H9 (cell line): Measurements from ENCODE around the gene FAM221B. TPM values are rescaled to one million over a fixed set of nuclear protein-coding genes. Genes with fewer than 3 reads are reported as not detected.

Experiments
- DNase-seq: peaks from one replicate; pipeline ENCODE4 v3.0.0-alpha.2; 2017
- H2AFZ ChIP-seq: one replicate; pipeline ENCODE4 v1.6.1; 2013; ENCODE audit warnings: mild to moderate bottlenecking, low read length, control low read depth, moderate library complexity
- H2AK5ac ChIP-seq: 2 replicates; pipeline ENCODE4 v1.6.1; 2013; ENCODE audit warnings: low read length, control low read depth, mixed read lengths; ENCODE audit not compliant: insufficient read length
- H2BK120ac ChIP-seq: one replicate; pipeline ENCODE4 v1.6.1; 2013; ENCODE audit warnings: low read depth, mild to moderate bottlenecking, low read length, control low read depth, inconsistent platforms; ENCODE audit not compliant: poor library complexity, severe bottlenecking
- H2BK12ac ChIP-seq: 2 replicates; pipeline ENCODE4 v1.6.1; 2013; ENCODE audit warnings: low read length, control low read depth, mixed read lengths, low read depth; ENCODE audit not compliant: insufficient read length
- H2BK15ac ChIP-seq: 2 replicates; pipeline ENCODE4 v1.6.1; 2013; ENCODE audit warnings: low read depth, low read length, control low read depth
- H2BK20ac ChIP-seq: one replicate; pipeline ENCODE4 v1.6.1; 2013; ENCODE audit warnings: low read depth, mild to moderate bottlenecking, low read length, control low read depth, inconsistent platforms; ENCODE audit not compliant: poor library complexity, severe bottlenecking
- H2BK5ac ChIP-seq: 2 replicates; pipeline ENCODE4 v1.6.1; 2013; ENCODE audit warnings: low read length, control low read depth, mixed read lengths; ENCODE audit not compliant: insufficient read length
- H3K14ac ChIP-seq: 2 replicates; pipeline ENCODE4 v1.6.1; 2013; ENCODE audit warnings: low read length, control low read depth; ENCODE audit not compliant: insufficient read depth
- H3K18ac ChIP-seq: 2 replicates; pipeline ENCODE4 v1.6.1; 2013; ENCODE audit warnings: low read depth, mild to moderate bottlenecking, mixed read lengths, low read length, control low read depth; ENCODE audit not compliant: insufficient read length
- H3K23ac ChIP-seq: 2 replicates; pipeline ENCODE4 v1.6.1; 2013; ENCODE audit warnings: low read length, control low read depth, mixed read lengths, low read depth; ENCODE audit not compliant: insufficient read length
- H3K23me2 ChIP-seq: 2 replicates; pipeline ENCODE4 v1.6.1; 2013; ENCODE audit warnings: low read depth, mild to moderate bottlenecking, mixed read lengths, low read length, control low read depth; ENCODE audit not compliant: insufficient read length, poor library complexity, severe bottlenecking
- H3K27ac ChIP-seq: 2 replicates; pipeline ENCODE4 v1.5.1; 2013; ENCODE audit warnings: low read length, control low read depth, mixed read lengths, low read depth; ENCODE audit not compliant: insufficient read length
- H3K27me3 ChIP-seq: 2 replicates; pipeline ENCODE4 v1.6.1; 2013; ENCODE audit warnings: low read length, control low read depth, inconsistent platforms; ENCODE audit not compliant: insufficient read depth
- H3K4ac ChIP-seq: 2 replicates; pipeline ENCODE4 v1.6.1; 2013; ENCODE audit warnings: low read depth, mild to moderate bottlenecking, control low read depth, inconsistent platforms, low read length, moderate library complexity
- H3K4me1 ChIP-seq: 2 replicates; pipeline ENCODE4 v1.6.1; 2013; ENCODE audit warnings: low read length, control low read depth, inconsistent platforms; ENCODE audit not compliant: insufficient read depth
- H3K4me2 ChIP-seq: 2 replicates; pipeline ENCODE4 v1.6.1; 2013; ENCODE audit warnings: low read length, control low read depth, mixed read lengths; ENCODE audit not compliant: insufficient read length, insufficient read depth
- H3K56ac ChIP-seq: 2 replicates; pipeline ENCODE4 v1.6.1; 2013; ENCODE audit warnings: low read depth, mild to moderate bottlenecking, mixed read lengths, low read length, control low read depth; ENCODE audit not compliant: insufficient read length
- H3K79me1 ChIP-seq: 2 replicates; pipeline ENCODE4 v1.6.1; 2013; ENCODE audit warnings: low read depth, mild to moderate bottlenecking, moderate library complexity, low read length, control low read depth, inconsistent platforms; ENCODE audit not compliant: insufficient read depth, poor library complexity, severe bottlenecking
- H3K79me2 ChIP-seq: 2 replicates; pipeline ENCODE4 v1.6.1; 2013; ENCODE audit warnings: low read length, control low read depth, inconsistent platforms; ENCODE audit not compliant: insufficient read depth
- H3K9ac ChIP-seq: 2 replicates; pipeline ENCODE4 v1.6.1; 2013; ENCODE audit warnings: low read length, control low read depth, mixed read lengths; ENCODE audit not compliant: insufficient read length; ENCODE audit errors: extremely low read depth
- H3K9me3 ChIP-seq: one replicate; pipeline ENCODE4 v1.6.1; 2013; ENCODE audit warnings: low read depth, low read length, inconsistent platforms; ENCODE audit not compliant: control insufficient read depth
- H3T11ph ChIP-seq: one replicate; pipeline ENCODE4 v1.6.1; 2013; ENCODE audit warnings: mild to moderate bottlenecking, low read length, control low read depth, inconsistent platforms
- H4K20me1 ChIP-seq: one replicate; pipeline ENCODE4 v1.6.1; 2013; ENCODE audit not compliant: control insufficient read depth, insufficient read length, insufficient read depth
- H4K5ac ChIP-seq: 2 replicates; pipeline ENCODE4 v1.6.1; 2013; ENCODE audit warnings: low read depth, mild to moderate bottlenecking, mixed read lengths, low read length, control low read depth; ENCODE audit not compliant: insufficient read length
- H4K8ac ChIP-seq: replicated peaks from 2 replicates; pipeline ENCODE4 v1.6.1; 2013; ENCODE audit warnings: low read length, control low read depth, mixed read lengths, low read depth; ENCODE audit not compliant: insufficient read length
- H4K91ac ChIP-seq: 2 replicates; pipeline ENCODE4 v1.6.1; 2013; ENCODE audit warnings: low read depth, mild to moderate bottlenecking, moderate library complexity, mixed read lengths, low read length, control low read depth; ENCODE audit not compliant: insufficient read length
- H3K27ac Mint-ChIP-seq, 3 experiments: 2 replicates in 2 of 3; 3 replicates in 1 of 3; pipeline ENCODE4 v1.8.0; 2020 to 2021; ENCODE audit warnings: mixed read lengths in 3 of 3, mild to moderate bottlenecking in 1 of 3, moderate library complexity in 1 of 3
- H3K27me3 Mint-ChIP-seq: 2 replicates; pipeline ENCODE4 v1.8.0; 2021; ENCODE audit warnings: low read depth, mild to moderate bottlenecking, moderate library complexity, mixed read lengths
- H3K36me3 Mint-ChIP-seq, 3 experiments: 2 replicates in 2 of 3; 3 replicates in 1 of 3; pipeline ENCODE4 v1.8.0; 2020 to 2021; ENCODE audit warnings: low read depth in 3 of 3, mixed read lengths in 3 of 3; ENCODE audit not compliant: insufficient read depth in 1 of 3
- H3K4me1 Mint-ChIP-seq, 2 experiments: 2 replicates each; pipeline ENCODE4 v1.8.0; 2020; ENCODE audit warnings: mixed read lengths in 2 of 2
- H3K4me3 Mint-ChIP-seq, 2 experiments: 2 replicates in 1 of 2; 3 replicates in 1 of 2; pipeline ENCODE4 v1.8.0; 2020 to 2021; ENCODE audit warnings: mild to moderate bottlenecking in 2 of 2, mixed read lengths in 2 of 2, moderate library complexity in 1 of 2
- H3K9me3 Mint-ChIP-seq, 2 experiments: 2 replicates in 1 of 2; 3 replicates in 1 of 2; pipeline ENCODE4 v1.8.0; 2020; ENCODE audit warnings: mild to moderate bottlenecking in 2 of 2, mixed read lengths in 2 of 2, moderate library complexity in 1 of 2
- WGBS: extraction: QIAGEN DNeasy Blood & Tissue Kit; methylation state at CpG from one replicate; pipeline ENCODE4 v1.1.7; 2013; ENCODE audit warnings: missing lambda C conversion rate, low lambda C conversion rate, mixed read lengths; ENCODE audit not compliant: insufficient read length; ENCODE audit errors: extremely low coverage; 5-methylcytosine and 5-hydroxymethylcytosine counted together
- total RNA-seq: library from RNA; stranded (reverse); gene quantifications from 2 replicates; pipeline ENCODE4 v1.2.1, GENCODE V29; 2021
- TF ChIP-seq, protein P1 (sequence below): fragments of 200-600 bp; sonication (generic); conservative IDR thresholded peaks from 3 replicates; pipeline ENCODE4 v1.8.0; 2021; ENCODE audit warnings: antibody characterized with exemption, mild to moderate bottlenecking

The FAM221B gene
- total RNA-seq, 1 experiment from 2014 or later = not detected

DNA sequence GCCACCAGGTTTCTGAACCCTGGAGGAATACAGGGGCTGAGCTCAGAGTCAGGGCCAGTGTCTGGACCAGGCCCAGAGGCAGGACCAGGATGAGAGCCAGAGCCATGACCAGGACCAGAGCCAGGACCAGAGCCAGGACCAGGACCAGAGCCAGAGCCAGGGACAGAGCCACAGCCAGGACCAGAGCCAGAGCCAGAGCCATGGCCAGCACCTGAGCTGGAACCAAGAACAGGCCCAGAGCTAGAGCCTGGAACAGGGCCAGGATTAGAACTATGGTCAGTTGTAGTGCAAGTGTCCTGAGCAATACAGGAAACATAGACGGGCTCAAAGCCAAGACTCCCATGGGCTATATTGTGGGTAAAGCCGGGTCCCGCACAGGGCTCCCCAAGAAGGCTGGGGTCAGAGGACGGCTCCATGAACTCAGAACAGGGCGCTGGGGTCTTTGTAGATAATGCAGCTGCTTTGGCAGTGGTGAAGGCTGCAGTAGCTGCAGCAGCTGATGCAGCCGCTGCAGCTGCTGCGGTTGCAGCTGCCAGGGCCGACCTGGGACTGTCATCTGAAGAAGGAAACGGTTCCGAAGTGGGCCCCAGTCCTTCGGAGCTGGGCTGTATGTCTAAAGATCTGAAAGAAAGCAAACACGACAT is 17.0 kb downstream of the FAM221B start:
- Histone ChIP-seq H3K4ac (no peak overlapping the region), H3K18ac (no peak overlapping the region), H4K5ac (no peak overlapping the region), H3K4me1 (no peaks in the 10 kb centered on the region), H3K27me3 (no peaks in the 10 kb centered on the region), H2BK20ac (no peak overlapping the region), H2AFZ (no peak overlapping the region), H2BK15ac (no peak overlapping the region), H3K9me3 (no peaks in the 10 kb centered on the region), H3K23me2 (peaks cover 9% of the 10 kb centered on the region), H3T11ph (no peak overlapping the region), H2BK5ac (no peak overlapping the region), H2BK12ac (no peak overlapping the region), H3K56ac (no peak overlapping the region), H3K23ac (no peak overlapping the region), H3K27ac (no peak overlapping the region), H3K14ac (no peak overlapping the region), H3K79me2 (no peaks in the 10 kb centered on the region), H4K8ac (no peak overlapping the region), H3K9ac (no peak overlapping the region), H2BK120ac (no peak overlapping the region), H2AK5ac (no peak overlapping the region), H4K91ac (no peak overlapping the region), H3K79me1 (no peaks in the 10 kb centered on the region), H4K20me1 (no peaks in the 10 kb centered on the region), H3K4me2 (peak overlapping the region; percentile 95)
- peaks cover 5% of the 10 kb centered on the region for H3K27me3 Mint-ChIP-seq
- peak overlapping the region in 2 of 3 experiments; percentile 52 to 92; a peak in 3 of 7 replicates for H3K27ac Mint-ChIP-seq
- TF ChIP-seq, protein P1, sequence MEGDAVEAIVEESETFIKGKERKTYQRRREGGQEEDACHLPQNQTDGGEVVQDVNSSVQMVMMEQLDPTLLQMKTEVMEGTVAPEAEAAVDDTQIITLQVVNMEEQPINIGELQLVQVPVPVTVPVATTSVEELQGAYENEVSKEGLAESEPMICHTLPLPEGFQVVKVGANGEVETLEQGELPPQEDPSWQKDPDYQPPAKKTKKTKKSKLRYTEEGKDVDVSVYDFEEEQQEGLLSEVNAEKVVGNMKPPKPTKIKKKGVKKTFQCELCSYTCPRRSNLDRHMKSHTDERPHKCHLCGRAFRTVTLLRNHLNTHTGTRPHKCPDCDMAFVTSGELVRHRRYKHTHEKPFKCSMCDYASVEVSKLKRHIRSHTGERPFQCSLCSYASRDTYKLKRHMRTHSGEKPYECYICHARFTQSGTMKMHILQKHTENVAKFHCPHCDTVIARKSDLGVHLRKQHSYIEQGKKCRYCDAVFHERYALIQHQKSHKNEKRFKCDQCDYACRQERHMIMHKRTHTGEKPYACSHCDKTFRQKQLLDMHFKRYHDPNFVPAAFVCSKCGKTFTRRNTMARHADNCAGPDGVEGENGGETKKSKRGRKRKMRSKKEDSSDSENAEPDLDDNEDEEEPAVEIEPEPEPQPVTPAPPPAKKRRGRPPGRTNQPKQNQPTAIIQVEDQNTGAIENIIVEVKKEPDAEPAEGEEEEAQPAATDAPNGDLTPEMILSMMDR = no peak
- peaks cover 5 to 19% (median 10%) of the 10 kb centered on the region in 3 experiments; a peak in 4 of 7 replicates for H3K36me3 Mint-ChIP-seq
- H3K4me1 Mint-ChIP-seq = peaks cover 20 to 21% of the 10 kb centered on the region in 2 experiments
- WGBS = no CpG with 5 or more reads among the region's 12 CpGs
- DNase-seq = no peak
- no peaks in the 10 kb centered on the region; a peak in 1 of 5 replicates for H3K9me3 Mint-ChIP-seq
- H3K4me3 Mint-ChIP-seq = peak overlapping the region; percentile 71 to 82
